IPS DF 19.7 (cell line): ENCODE results near the gene SYNDIG1L.
"Not testable (repeated sequence)": the region's sequence is repeated elsewhere in the genome, so short reads cannot be mapped to it uniquely, and the experiment has no call there.

Experiments used
- DNase-seq: peaks from one replicate; pipeline ENCODE4 v3.0.0-alpha.2; 2013; ENCODE audit warnings: low read depth, low spot score

Gene SYNDIG1L

DNA sequence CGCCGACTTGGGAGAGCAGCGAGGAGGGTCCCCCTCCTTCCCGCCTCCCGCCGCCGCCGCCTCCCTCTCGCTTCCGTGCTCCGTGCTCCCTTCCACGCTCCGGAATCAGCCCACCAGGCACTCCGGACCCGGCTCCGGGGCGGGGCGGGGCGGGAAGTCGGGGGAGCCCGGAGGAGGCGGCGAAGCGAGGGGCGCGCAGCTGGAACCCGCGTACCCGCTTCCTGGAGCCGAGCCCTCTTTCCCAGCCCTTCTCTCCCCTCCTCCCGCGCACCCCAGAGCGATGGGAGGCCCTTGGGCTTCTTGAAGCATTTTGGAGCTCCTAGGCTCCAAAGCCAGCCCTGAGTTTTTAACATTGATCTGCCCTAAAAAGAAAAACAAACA, at the start of gene SYNDIG1L:
Gene SYNDIG1L, minus strand, starts transcription at position 9 of the 381 bp plus-strand sequence. CDS start 16,466 bp downstream, outside the sequence.
- no peak for DNase-seq

DNA sequence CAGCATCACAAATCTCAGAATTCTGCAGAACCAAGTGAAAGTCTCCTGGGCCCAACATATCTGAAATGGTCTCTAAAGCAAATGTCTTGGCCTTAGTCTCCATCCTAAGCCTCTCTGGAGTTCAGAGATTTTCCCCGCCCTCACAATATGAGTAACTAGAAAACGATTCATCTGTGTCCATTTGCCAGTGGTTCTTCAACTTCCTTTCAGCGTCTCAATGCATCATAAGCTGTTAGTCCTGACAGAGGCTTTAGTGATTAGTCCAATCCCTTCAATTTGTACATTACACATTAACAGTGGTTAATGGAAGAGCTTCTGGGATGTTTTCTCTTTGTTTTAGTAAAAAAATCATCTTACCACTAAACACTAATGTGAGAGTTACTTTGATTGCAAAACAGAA, 49.7 kb upstream of the SYNDIG1L start:
- DNase-seq, result no peak

DNA sequence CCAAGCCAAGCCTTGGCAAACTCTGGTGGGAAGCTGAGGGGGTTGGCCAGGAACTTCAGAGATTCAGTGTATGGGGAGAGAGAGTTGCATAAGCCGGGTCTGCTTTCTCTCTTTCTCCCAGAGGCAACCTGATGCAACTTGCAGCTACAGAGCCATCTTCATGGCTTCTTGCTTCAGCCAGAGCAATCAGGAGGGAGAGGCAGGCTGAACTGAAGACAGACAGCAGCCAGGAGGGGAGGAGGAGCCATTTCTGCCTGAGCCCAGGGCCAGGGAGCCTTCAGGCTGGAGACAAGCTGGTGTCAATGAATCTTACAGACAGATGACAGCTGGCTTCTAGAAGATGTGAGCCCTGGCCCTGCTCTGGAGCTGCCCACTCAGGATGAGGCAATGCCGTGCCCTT, 48.4 kb upstream of the SYNDIG1L start:
- no peak for DNase-seq

GRCh38 chr14:74472601-74473000, 46.6 kb upstream of the SYNDIG1L start:
- DNase-seq, result no peak

- no peak for DNase-seq
Measured at GRCh38 chr14:74469548-74470518, 43.8 kb upstream of the SYNDIG1L start.

DNA sequence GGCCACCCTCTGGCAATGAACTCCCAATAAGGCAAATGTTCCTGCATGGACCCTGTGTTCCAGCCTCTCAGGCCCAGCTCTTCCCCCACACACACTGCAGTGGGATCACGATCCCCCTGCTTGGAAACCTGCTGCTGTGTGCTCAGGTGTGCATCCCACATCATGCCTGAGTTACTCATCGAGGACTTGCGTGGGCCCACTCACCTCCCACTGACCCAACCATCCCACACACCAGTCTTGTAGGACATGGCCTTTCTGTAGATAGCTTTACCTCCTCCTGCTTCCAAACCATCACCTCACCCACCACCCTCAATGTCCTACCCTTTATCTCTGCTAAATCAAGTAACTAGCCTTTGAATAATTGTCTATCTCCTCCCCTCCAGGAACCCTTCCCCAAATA, 42.5 kb upstream of the SYNDIG1L start:
- no peak for DNase-seq

GRCh38 chr14:74465335-74465734, 39.3 kb upstream of the SYNDIG1L start:
- DNase-seq, result no peak

- no peak for DNase-seq
Measured at GRCh38 chr14:74464785-74465184, 38.8 kb upstream of the SYNDIG1L start.

GRCh38 chr14:74463697-74464096, 37.7 kb upstream of the SYNDIG1L start:
- DNase-seq, result no peak

- DNase-seq, result no peak
Measured at GRCh38 chr14:74462993-74463392, 37.0 kb upstream of the SYNDIG1L start.

DNA sequence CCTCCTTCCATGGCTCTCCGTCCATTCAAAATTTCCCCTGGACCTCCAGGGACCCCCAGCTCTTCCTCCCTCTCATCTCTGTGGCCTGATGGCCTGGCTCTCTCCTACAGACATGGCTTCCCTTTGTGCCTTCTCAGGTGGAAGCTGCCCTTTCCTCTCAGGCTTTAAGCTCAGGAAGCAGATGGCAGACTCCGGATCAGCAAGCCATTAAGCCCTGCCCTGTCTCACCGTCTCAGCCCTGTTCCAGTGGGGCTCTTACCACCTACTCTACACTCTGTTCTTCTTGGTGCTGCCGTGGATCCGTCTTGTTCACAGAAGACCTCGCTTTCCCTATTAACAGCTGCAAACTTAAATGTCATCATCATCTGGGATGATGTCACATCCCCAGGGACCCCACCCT, 34.0 kb upstream of the SYNDIG1L start:
- no peak for DNase-seq

GRCh38 chr14:74459289-74459946, 33.4 kb upstream of the SYNDIG1L start:
- no peak for DNase-seq

GRCh38 chr14:74457565-74457895, 31.5 kb upstream of the SYNDIG1L start:
- no peak for DNase-seq

DNA sequence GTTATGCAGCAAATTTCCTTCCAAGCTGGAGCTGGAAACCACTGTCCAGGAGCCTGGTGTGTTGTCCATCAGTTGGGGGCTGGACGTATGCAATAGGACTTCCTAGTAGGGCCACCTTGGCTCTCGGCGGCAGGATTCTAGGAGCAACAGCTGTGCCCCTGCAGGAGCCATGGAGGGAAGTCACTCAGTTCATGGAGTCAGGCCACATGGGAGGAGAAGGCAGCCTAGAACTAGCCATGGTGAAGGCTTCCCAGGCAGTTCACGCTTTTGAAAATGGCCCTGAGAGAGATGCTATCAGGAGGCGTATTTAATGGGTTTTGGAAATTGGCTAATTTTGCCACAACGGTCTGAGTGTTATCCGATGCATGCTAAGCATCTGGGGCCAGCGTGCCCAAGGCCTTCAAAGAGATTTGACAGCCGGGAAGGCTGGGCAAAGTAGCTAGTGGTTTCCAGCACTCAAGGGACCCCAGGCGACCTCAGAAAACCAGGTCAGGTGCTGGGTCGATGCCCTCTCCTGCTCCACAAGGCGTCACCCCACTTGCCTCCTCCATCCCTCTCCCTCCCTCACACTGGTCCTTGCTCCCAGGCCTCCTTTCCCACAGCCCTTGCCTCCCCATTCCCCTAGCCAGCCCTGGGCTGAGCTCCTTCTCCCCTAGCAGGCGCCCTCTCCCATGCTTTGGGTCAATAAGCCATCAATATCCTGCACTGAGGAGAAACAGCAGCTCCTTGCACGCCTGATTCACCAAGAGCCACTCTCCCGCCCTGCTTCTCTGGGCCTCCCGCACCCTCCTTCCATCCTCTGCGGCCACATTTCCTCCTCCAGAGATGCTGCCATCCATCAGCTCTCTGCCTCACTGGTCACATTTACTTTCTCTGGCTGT, 30.9 kb upstream of the SYNDIG1L start:
- DNase-seq, result no peak

GRCh38 chr14:74454397-74454796, 28.4 kb upstream of the SYNDIG1L start:
- DNase-seq, result not testable (repeated sequence)

- DNase-seq, result no peak
Measured at GRCh38 chr14:74444866-74445265, 18.9 kb upstream of the SYNDIG1L start.

DNA sequence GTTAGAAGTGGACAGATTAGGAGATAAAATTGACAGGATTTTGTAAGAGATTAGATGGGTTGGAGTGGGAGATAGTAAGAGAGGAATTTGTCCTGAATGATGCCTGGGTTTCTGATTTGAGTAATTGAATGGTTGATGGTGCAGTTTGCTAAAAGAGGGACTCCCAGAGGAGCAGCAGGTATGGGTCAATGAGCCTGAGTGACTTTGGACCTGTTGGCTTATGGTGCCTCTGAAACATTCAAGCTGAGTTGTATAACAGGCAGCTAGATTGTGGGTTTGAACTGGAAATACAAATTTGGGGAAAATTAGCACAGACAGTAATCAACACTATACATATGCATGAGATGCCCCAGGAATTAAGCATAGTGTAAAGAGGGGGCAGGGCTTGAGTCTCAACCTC, 16.7 kb upstream of the SYNDIG1L start:
- DNase-seq, result no peak

DNA sequence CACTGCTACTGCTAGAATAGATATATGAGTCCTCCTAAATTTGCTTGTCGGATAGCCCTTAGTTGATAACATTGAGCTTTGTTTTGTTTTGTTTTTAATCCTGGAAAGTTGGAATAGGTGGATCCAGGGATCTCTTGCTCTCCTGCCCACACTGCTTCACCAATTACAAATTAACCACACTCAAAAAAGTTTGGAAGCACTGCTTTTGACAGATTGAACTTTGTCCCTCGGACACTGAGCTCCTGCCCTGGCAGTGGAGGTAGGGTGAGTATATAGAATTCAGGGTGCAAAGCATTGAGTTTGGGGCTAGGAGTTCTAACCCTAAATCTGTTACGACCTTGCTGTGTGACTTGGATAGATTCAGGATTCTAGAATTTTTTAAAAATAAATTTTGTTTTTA, 15.1 kb upstream of the SYNDIG1L start:
- no peak for DNase-seq

GRCh38 chr14:74438351-74438915, 12.4 kb upstream of the SYNDIG1L start:
- no peak for DNase-seq

DNA sequence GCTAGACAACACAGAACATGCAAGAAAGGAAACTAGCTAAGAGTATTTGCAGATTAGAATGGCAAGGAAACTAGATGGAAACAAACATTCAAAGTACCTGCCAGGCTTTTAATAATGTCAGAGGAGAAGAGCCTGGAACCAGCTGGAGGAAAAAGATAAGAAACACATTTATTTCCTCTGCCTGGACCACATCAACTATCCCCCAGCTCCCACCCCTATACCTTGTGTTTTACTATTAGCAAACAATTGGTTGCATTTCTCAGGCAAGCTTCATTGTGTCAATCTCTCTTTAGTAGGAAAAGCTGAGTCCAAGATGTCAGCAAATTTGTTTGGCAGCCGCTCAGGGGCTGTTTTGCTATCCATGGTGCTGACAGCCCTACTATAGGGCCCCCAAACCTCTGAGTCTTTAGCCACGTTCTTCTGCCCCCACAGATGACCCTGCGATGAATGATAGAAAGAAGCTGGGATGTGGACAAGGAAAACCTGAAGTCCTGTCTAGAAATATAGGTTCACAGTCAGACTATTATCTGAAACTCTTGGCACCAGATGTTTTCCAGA, 11.6 kb upstream of the SYNDIG1L start:
- no peak for DNase-seq

DNA sequence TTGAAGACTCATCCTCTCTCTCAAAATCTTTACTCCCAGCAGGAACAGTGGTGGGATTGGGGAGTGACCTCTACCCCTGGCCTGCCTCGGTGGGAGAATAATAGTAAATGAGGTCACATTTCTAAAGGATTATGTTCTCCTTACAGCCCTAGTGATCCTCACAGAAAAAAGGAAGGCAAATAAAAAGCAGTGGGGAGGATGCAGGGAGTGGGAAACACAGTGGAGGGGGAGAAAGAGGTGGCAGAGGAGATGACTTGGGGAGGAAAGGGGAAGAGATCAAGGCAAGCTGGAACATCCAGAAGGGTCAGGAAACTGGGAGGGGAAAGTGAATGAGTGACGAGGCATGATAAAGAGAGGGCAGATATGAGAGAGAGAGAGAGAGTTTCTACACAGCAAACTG, 8.3 kb upstream of the SYNDIG1L start:
- no peak for DNase-seq
